Testis (tissue), 3 donors: Measurements from ENCODE around the gene PLCL2. TPM values are rescaled to one million over a fixed set of nuclear protein-coding genes. Genes with fewer than 3 reads are reported as not detected.

Experiments
- DNase-seq: peaks from one replicate; pipeline ENCODE4 v3.0.0-alpha.2; 2019
- H3K27ac ChIP-seq, 2 donors: fragments of 200-600 bp; sonication (generic); one replicate each; pipeline ENCODE4 v1.5.1; 2019
- H3K27me3 ChIP-seq: fragments of 200-600 bp; sonication (generic); one replicate; pipeline ENCODE4 v1.5.1; 2019
- H3K36me3 ChIP-seq: fragments of 200-600 bp; sonication (generic); one replicate; pipeline ENCODE4 v1.5.1; 2017; ENCODE audit warnings: low read depth; ENCODE audit errors: missing control alignments
- H3K4me1 ChIP-seq: fragments of 200-600 bp; sonication (generic); one replicate; pipeline ENCODE4 v1.5.1; 2019
- H3K4me3 ChIP-seq, 2 donors: fragments of 200-600 bp; sonication (generic); one replicate each; pipeline ENCODE4 v1.5.1; 2017 to 2019
- H3K9me3 ChIP-seq: fragments of 200-600 bp; sonication (generic); one replicate; pipeline ENCODE4 v1.5.1; 2017
- CTCF ChIP-seq, 3 experiments: fragments of 450-650 bp in 2 of 3; fragments of 200-600 bp in 1 of 3; sonication (generic) in 1 of 3; IDR thresholded peaks; one replicate each; pipeline ENCODE4 v1.5.1; 2016 to 2019; ENCODE audit warnings: antibody characterized with exemption in 3 of 3, mild to moderate bottlenecking in 2 of 3, moderate library complexity in 1 of 3
- POLR2A ChIP-seq: fragments of 450-650 bp; IDR thresholded peaks from one replicate; pipeline ENCODE4 v1.6.1; 2017; ENCODE audit warnings: antibody characterized with exemption, mild to moderate bottlenecking, moderate library complexity
- WGBS, 2 donors: methylation state at CpG; one replicate each; pipeline ENCODE4 v1.1.5; 2018; 5-methylcytosine and 5-hydroxymethylcytosine counted together
- intact Hi-C: fragments of 100-400 bp; cut with DNase I; formaldehyde crosslinking; loops from one replicate; pipeline ENCODE4 v1.15.1; 2023; ENCODE audit warnings: low total_unique reads
- polyA plus RNA-seq: library from polyadenylated mRNA; stranded (reverse); fragments of 350-450 nt; fragmentation: Illumina TruSeq; extraction: RNeasy Lipid Tissue Mini Kit (QIAGEN cat#74804); gene quantifications from one replicate; pipeline ENCODE4 v1.2.3, GENCODE V29; 2014; ENCODE audit warnings: low read depth, low replicate concordance; ENCODE audit not compliant: insufficient read depth
- total RNA-seq, 2 donors: library from RNA; depleted of rRNA; stranded (reverse); fragments of >200 nt; gene quantifications; one replicate each; pipeline ENCODE4 v1.2.3, GENCODE V29; 2016

Gene PLCL2
- total and polyA plus RNA-seq, 3 donors from 2014 or later: 10.7 to 23.0 (median 15.0) TPM

GRCh38 chr3:17054982-17055343 lies 170.2 kb downstream of the PLCL2 start:
- intact Hi-C loops: no loop called here
- no peak for TF ChIP-seq POLR2A
- no peak for TF ChIP-seq CTCF (IDR thresholded peaks at IDR 0.05)
- DNase-seq: no peak
- no peak overlapping the region for H3K4me3 ChIP-seq
- H3K27me3 ChIP-seq: no peaks in the 10 kb centered on the region
- H3K36me3 ChIP-seq: no peaks in the 10 kb centered on the region
- H3K9me3 ChIP-seq: no peaks in the 10 kb centered on the region
- H3K27ac ChIP-seq: peak overlapping the region in 1 of 2 donors; percentile 44
- H3K4me1 ChIP-seq: peaks cover 7% of the 10 kb centered on the region

GRCh38 chr3:17055374-17056276 lies 170.9 kb downstream of the PLCL2 start:
- DNase-seq: no peak
- H3K27ac ChIP-seq: peak overlapping the region in 1 of 2 donors; percentile 44

GRCh38 chr3:17057321-17057720 lies 172.6 kb downstream of the PLCL2 start:
- no peaks in the 10 kb centered on the region for H3K9me3 ChIP-seq
- TF ChIP-seq POLR2A (no peak), CTCF (IDR thresholded peaks at IDR 0.05) (no peak)
- intact Hi-C loops: no loop called here
- peaks cover 7% of the 10 kb centered on the region for H3K4me1 ChIP-seq
- H3K27me3 ChIP-seq: no peaks in the 10 kb centered on the region
- no peak overlapping the region for H3K27ac ChIP-seq
- DNase-seq: no peak
- H3K4me3 ChIP-seq: no peak overlapping the region
- no peaks in the 10 kb centered on the region for H3K36me3 ChIP-seq
- 69 to 75% methylated on average over 4 of the region's 4 CpGs for WGBS, 2 donors

More at GRCh38 chr3:17055374-17056276, 170.9 kb downstream of the PLCL2 start:
- no peak overlapping the region for H3K4me3 ChIP-seq
- no peaks in the 10 kb centered on the region for H3K27me3 ChIP-seq
- WGBS, 2 donors: 49 to 50% methylated on average over 7 of the region's 7 CpGs
- H3K4me1 ChIP-seq: peaks cover 7% of the 10 kb centered on the region
- intact Hi-C loops: no loop called here
- TF ChIP-seq CTCF (IDR thresholded peaks at IDR 0.05) (no peak), POLR2A (no peak)
- H3K9me3 ChIP-seq: no peaks in the 10 kb centered on the region
- H3K36me3 ChIP-seq: no peaks in the 10 kb centered on the region

- WGBS, 2 donors: 93% methylated on average over 5 of the region's 5 CpGs
- no peak overlapping the region for H3K4me3 ChIP-seq
- no peak for DNase-seq
- no peaks in the 10 kb centered on the region for H3K27me3 ChIP-seq
- no peaks in the 10 kb centered on the region for H3K9me3 ChIP-seq
- intact Hi-C loops: no loop called here
- H3K27ac ChIP-seq: no peak overlapping the region
- H3K36me3 ChIP-seq: no peaks in the 10 kb centered on the region
- peaks cover 7% of the 10 kb centered on the region for H3K4me1 ChIP-seq
- no peak for TF ChIP-seq POLR2A
These were observed 175.3 kb downstream of the PLCL2 start for GRCh38 chr3:17059989-17060550.

- Histone ChIP-seq H3K27ac (no peak overlapping the region), H3K9me3 (no peaks in the 10 kb centered on the region), H3K4me3 (no peak overlapping the region), H3K36me3 (no peaks in the 10 kb centered on the region), H3K27me3 (no peaks in the 10 kb centered on the region), H3K4me1 (no peaks in the 10 kb centered on the region)
- intact Hi-C loops: no loop called here
- no peak for TF ChIP-seq CTCF (IDR thresholded peaks at IDR 0.05)
- no peak for TF ChIP-seq POLR2A
- WGBS, 2 donors: 94% methylated on average over 3 of the region's 3 CpGs
- DNase-seq: no peak
These were observed 176.2 kb downstream of the PLCL2 start for GRCh38 chr3:17061005-17061404.
